Fibroblast of lung (primary cell): ENCODE measurements around the gene BNIP3.

Experiments used
- CTCF ChIP-seq, 2 donors: IDR thresholded peaks in 1 of 2; conservative IDR thresholded peaks in 1 of 2; 1 replicate in 1 of 2; 2 replicates in 1 of 2; pipeline ENCODE4 v1.5.1; 2011 to 2012; ENCODE audit warnings: low read length in 2 of 2, control low read depth in 1 of 2, inconsistent platforms in 1 of 2, low read depth in 1 of 2, mild to moderate bottlenecking in 1 of 2
- EZH2 ChIP-seq: IDR thresholded peaks from 2 replicates; pipeline ENCODE4 v1.5.1; 2012; ENCODE audit warnings: low read length, control low read depth, mild to moderate bottlenecking; ENCODE audit errors: missing control alignments

DNA sequence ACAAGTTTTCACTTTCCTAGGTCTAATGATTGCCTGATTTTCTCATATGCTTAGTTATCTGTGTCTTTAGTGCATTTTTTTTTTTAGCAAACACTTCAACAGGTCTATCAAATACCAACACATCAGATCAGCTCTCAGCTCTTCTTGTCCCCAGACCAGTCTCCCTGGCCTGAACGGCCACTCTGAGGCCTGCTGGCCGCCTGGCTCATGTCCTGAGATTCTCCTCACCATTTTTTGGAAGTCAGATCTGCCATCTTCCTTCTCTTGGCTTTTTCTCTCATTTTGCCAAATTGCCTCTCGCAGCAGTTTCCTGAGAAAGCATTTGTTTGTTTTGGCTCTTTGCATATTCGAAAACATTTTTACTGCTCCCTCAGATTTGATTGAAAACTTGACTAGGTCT lies 51.6 kb downstream of the BNIP3 start:
- TF ChIP-seq CTCF (conservative IDR thresholded peaks at IDR 0.05 in 1 of 2, IDR thresholded peaks at IDR 0.05 in 1 of 2; ENCODE audit: low read depth in 1 of 2, low read length in 2 of 2) (no peak), EZH2 (no peak)
